H1 (cell line): ENCODE results near the gene TRIM47. TPM values are rescaled to one million over a fixed set of nuclear protein-coding genes. Genes with fewer than 3 reads are reported as not detected.

Experiments
- CTCF ChIA-PET: fragments of 300-600 bp; sonication (Branson Sonifier 250); formaldehyde crosslinking; loops from one replicate; lab custom pipeline; 2021; ENCODE audit not compliant: partially characterized antibody; lab: Charles Lee
- POLR2A ChIA-PET: fragments of 300-600 bp; sonication (Branson Sonifier 250); formaldehyde crosslinking; loops from one replicate; lab custom pipeline; 2021; ENCODE audit warnings: inconsistent platforms; ENCODE audit not compliant: partially characterized antibody; lab: Charles Lee
- DNase-seq, 2 experiments: peaks; one replicate each; pipeline versions ENCODE4 v3.0.0 to v3.0.0-alpha.2; 2010 to 2022; ENCODE audit warnings: low spot score in 2 of 2, low read depth in 1 of 2, mixed read lengths in 1 of 2
- FAIRE-seq: peaks from 2 replicates; lab custom pipeline; 2011; peaks lifted over from hg19 to GRCh38; lab: Jason Lieb, UNC
- H2AFZ ChIP-seq: 2 replicates; pipeline ENCODE4 v1.8.1; 2012; ENCODE audit warnings: low read length, inconsistent platforms
- H2AK5ac ChIP-seq: 2 replicates; pipeline ENCODE4 v1.6.1; 2013; ENCODE audit warnings: low read depth, low read length
- H2BK120ac ChIP-seq: replicated peaks from 2 replicates; pipeline ENCODE3; 2013; ENCODE audit warnings: low read depth, low read length, inconsistent platforms
- H2BK12ac ChIP-seq: 2 replicates; pipeline ENCODE4 v1.6.1; 2013; ENCODE audit warnings: low read depth, low read length
- H2BK15ac ChIP-seq: 2 replicates; pipeline ENCODE4 v1.6.1; 2013; ENCODE audit warnings: low read length
- H2BK20ac ChIP-seq: 2 replicates; pipeline ENCODE4 v1.6.1; 2013; ENCODE audit warnings: low read length
- H2BK5ac ChIP-seq: 2 replicates; pipeline ENCODE4 v1.6.1; 2013; ENCODE audit warnings: low read depth, low read length
- H3K14ac ChIP-seq: 2 replicates; pipeline ENCODE4 v1.6.1; 2013; ENCODE audit warnings: inconsistent platforms; ENCODE audit not compliant: insufficient read length
- H3K18ac ChIP-seq: 2 replicates; pipeline ENCODE4 v1.6.1; 2013; ENCODE audit warnings: low read length; ENCODE audit errors: extremely low read depth
- H3K23ac ChIP-seq: 2 replicates; pipeline ENCODE4 v1.6.1; 2013; ENCODE audit warnings: inconsistent platforms; ENCODE audit not compliant: insufficient read length
- H3K23me2 ChIP-seq: 2 replicates; pipeline ENCODE4 v1.6.1; 2013; ENCODE audit warnings: low read depth, low read length
- H3K27ac ChIP-seq: 2 replicates; pipeline ENCODE4 v1.6.1; 2011; ENCODE audit warnings: low read depth, low read length, inconsistent platforms
- H3K27me3 ChIP-seq, 4 experiments: replicated peaks in 1 of 4; 1 replicate in 1 of 4; 2 replicates in 3 of 4; pipeline versions ENCODE4 v1.6.1 to v1.8.1; 2011 to 2013; ENCODE audit warnings: low read length in 3 of 4, mild to moderate bottlenecking in 3 of 4, inconsistent platforms in 2 of 4, mixed read lengths in 2 of 4, moderate library complexity in 1 of 4; ENCODE audit not compliant: control insufficient read depth in 3 of 4, insufficient read depth in 3 of 4; ENCODE audit errors: extremely low read depth in 1 of 4
- H3K36me3 ChIP-seq, 4 experiments: 2 replicates each; pipeline versions ENCODE4 v1.6.1 to v1.8.1; 2011 to 2013; ENCODE audit warnings: mild to moderate bottlenecking in 4 of 4, low read length in 3 of 4, moderate library complexity in 2 of 4, control low read depth in 1 of 4, inconsistent platforms in 1 of 4; ENCODE audit not compliant: insufficient read depth in 4 of 4, control insufficient read depth in 2 of 4
- H3K4ac ChIP-seq: replicated peaks from 2 replicates; pipeline ENCODE3; 2013; ENCODE audit warnings: low read length, low read depth, mixed read lengths, inconsistent platforms; ENCODE audit not compliant: insufficient read length
- H3K4me1 ChIP-seq, 4 experiments: replicated peaks in 1 of 4; 1 replicate in 1 of 4; 2 replicates in 3 of 4; pipeline versions ENCODE4 v1.6.1 to v1.8.1; 2011 to 2013; ENCODE audit warnings: low read length in 3 of 4, inconsistent platforms in 2 of 4, mixed read lengths in 1 of 4; ENCODE audit not compliant: insufficient read depth in 4 of 4, control insufficient read depth in 3 of 4
- H3K4me2 ChIP-seq, 2 experiments: 2 replicates each; pipeline versions ENCODE4 v1.6.1 to v1.8.1; 2011 to 2013; ENCODE audit warnings: low read depth in 2 of 2, low read length in 2 of 2, control low read depth in 1 of 2, inconsistent platforms in 1 of 2, mild to moderate bottlenecking in 1 of 2; ENCODE audit not compliant: insufficient read depth in 1 of 2
- H3K4me3 ChIP-seq, 4 experiments: fragments of 200-600, 300-600 bp in 1 of 4; sonication (generic), shearing (Covaris generic), sonication (Bioruptor Twin) in 1 of 4; 2 replicates each; pipeline versions ENCODE4 v1.5.1 to v1.8.1; 2011 to 2016; ENCODE audit warnings: low read length in 4 of 4, low read depth in 3 of 4, control low read depth in 2 of 4, inconsistent platforms in 2 of 4, mild to moderate bottlenecking in 2 of 4, mixed read lengths in 1 of 4, moderate library complexity in 1 of 4; ENCODE audit not compliant: insufficient read depth in 2 of 4; ENCODE audit errors: extremely low read depth in 1 of 4
- H3K56ac ChIP-seq: replicated peaks from 2 replicates; pipeline ENCODE3; 2013; ENCODE audit warnings: low read depth, mild to moderate bottlenecking, mixed read lengths, low read length, inconsistent platforms; ENCODE audit not compliant: insufficient read length
- H3K79me1 ChIP-seq: 2 replicates; pipeline ENCODE4 v1.6.1; 2013; ENCODE audit warnings: low read depth, low read length, control low read depth
- H3K79me2 ChIP-seq, 2 experiments: 2 replicates each; pipeline versions ENCODE4 v1.6.1 to v1.8.1; 2012 to 2013; ENCODE audit warnings: low read length in 2 of 2, mild to moderate bottlenecking in 2 of 2, inconsistent platforms in 1 of 2; ENCODE audit not compliant: insufficient read depth in 2 of 2, control insufficient read depth in 1 of 2
- H3K9ac ChIP-seq, 4 experiments: replicated peaks in 1 of 4; 1 replicate in 1 of 4; 2 replicates in 3 of 4; pipeline versions ENCODE4 v1.6.1 to v1.8.1; 2011 to 2013; ENCODE audit warnings: low read depth in 3 of 4, low read length in 3 of 4, control low read depth in 2 of 4, mild to moderate bottlenecking in 2 of 4, moderate library complexity in 2 of 4, inconsistent platforms in 1 of 4; ENCODE audit errors: extremely low read depth in 1 of 4
- H3K9me3 ChIP-seq, 2 experiments: 2 replicates each; pipeline versions ENCODE4 v1.6.1 to v1.8.1; 2012 to 2013; ENCODE audit warnings: mild to moderate bottlenecking in 2 of 2, moderate library complexity in 2 of 2, control low read depth in 1 of 2, inconsistent platforms in 1 of 2, low read depth in 1 of 2, low read length in 1 of 2, mixed read lengths in 1 of 2; ENCODE audit not compliant: insufficient read depth in 2 of 2
- H4K20me1 ChIP-seq, 2 experiments: replicated peaks in 1 of 2; 2 replicates each; pipeline versions ENCODE3 to v1.8.1; 2011 to 2013; ENCODE audit warnings: inconsistent platforms in 2 of 2, low read length in 2 of 2, mild to moderate bottlenecking in 1 of 2; ENCODE audit not compliant: insufficient read depth in 2 of 2, control insufficient read depth in 1 of 2
- H4K5ac ChIP-seq: 2 replicates; pipeline ENCODE4 v1.6.1; 2013; ENCODE audit warnings: low read length, low read depth, mixed read lengths, inconsistent platforms; ENCODE audit not compliant: insufficient read length
- H4K8ac ChIP-seq: 2 replicates; pipeline ENCODE4 v1.8.0; 2013; ENCODE audit warnings: mild to moderate bottlenecking, moderate library complexity, low read length, inconsistent platforms; ENCODE audit not compliant: insufficient read depth; ENCODE audit errors: extremely low read depth
- H4K91ac ChIP-seq: replicated peaks from 2 replicates; pipeline ENCODE3; 2013; ENCODE audit warnings: low read length, mixed read lengths, inconsistent platforms; ENCODE audit not compliant: insufficient read length
- ASH2L ChIP-seq: fragments of 200-600, 300-600 bp; sonication (generic); IDR thresholded peaks from one replicate; pipeline ENCODE4 v1.7.1; 2017; ENCODE audit warnings: low read length
- BCL11A ChIP-seq, 2 experiments: IDR thresholded peaks; one replicate each; pipeline ENCODE4 v1.6.1; 2011; ENCODE audit warnings: low read depth in 2 of 2, low read length in 2 of 2, mild to moderate bottlenecking in 2 of 2
- CBX5 ChIP-seq: fragments of 300-800, 300-1000 bp; sonication (generic); IDR thresholded peaks from 2 replicates; pipeline ENCODE4 v1.7.1; 2016; ENCODE audit warnings: antibody characterized with exemption, low read length, low read depth
- CHD2 ChIP-seq: IDR thresholded peaks from 2 replicates; pipeline ENCODE4 v1.6.1; 2012; ENCODE audit warnings: low read length, improper control_type of control experiment
- CREB1 ChIP-seq: IDR thresholded peaks from 2 replicates; pipeline ENCODE4 v1.6.1; 2012; ENCODE audit warnings: inconsistent platforms
- HDAC6 ChIP-seq: IDR thresholded peaks from one replicate; pipeline ENCODE4 v1.7.1; 2012; ENCODE audit warnings: low read depth, mild to moderate bottlenecking, inconsistent platforms, low read length, moderate library complexity
- RNF2 ChIP-seq: fragments of 200-900, 300-1000 bp; sonication (generic); IDR thresholded peaks from 2 replicates; pipeline ENCODE4 v1.7.1; 2016; ENCODE audit warnings: borderline replicate concordance, low read depth, mild to moderate bottlenecking, antibody characterized with exemption, low read length; ENCODE audit not compliant: poor library complexity, severe bottlenecking; ENCODE audit errors: missing control alignments
- SIRT6 ChIP-seq: IDR thresholded peaks from one replicate; pipeline ENCODE4 v1.7.1; 2012; ENCODE audit warnings: low read length, inconsistent platforms
- SP4 ChIP-seq: IDR thresholded peaks from 2 replicates; pipeline ENCODE4 v1.6.1; 2012; ENCODE audit warnings: low read length, inconsistent platforms
- YY1 ChIP-seq: IDR thresholded peaks from 2 replicates; pipeline ENCODE4 v1.6.1; 2011; ENCODE audit warnings: low read depth, mild to moderate bottlenecking, low read length
- WGBS, 2 experiments: shearing (Covaris generic) in 1 of 2; methylation state at CpG; one replicate each; pipeline versions ENCODE4 v1.1.6 to v1.1.7; 2013 to 2015; ENCODE audit warnings: low lambda C conversion rate in 2 of 2, mixed read lengths in 2 of 2, inconsistent platforms in 1 of 2, low coverage in 1 of 2, missing lambda C conversion rate in 1 of 2; ENCODE audit not compliant: insufficient replicate concordance in 2 of 2, insufficient coverage in 1 of 2, insufficient read length in 1 of 2; ENCODE audit errors: extremely low coverage in 1 of 2, missing lambda C conversion rate in 1 of 2; 5-methylcytosine and 5-hydroxymethylcytosine counted together
- polyA plus RNA-seq, 7 experiments: library from polyadenylated mRNA; depleted of rRNA in 3 of 7; stranded (reverse) in 5 of 7; unstranded in 2 of 7; fragments of >200 nt in 5 of 7; fragments of 200-250 nt in 2 of 7; gene quantifications; 1 replicate in 5 of 7; 2 replicates in 1 of 7; 4 replicates in 1 of 7; pipeline versions ENCODE4 v1.2.1 to v1.2.3, GENCODE V29; 2011 to 2013; ENCODE audit warnings: missing spikeins in 2 of 7, mixed read lengths in 2 of 7
- total RNA-seq: library from RNA; stranded (reverse); fragmentation: NEBNext Ultra II Directional; extraction: Animal tissue kit (Norgen Biotek cat#: 25700); gene quantifications from 2 replicates; pipeline ENCODE4 v1.2.1, GENCODE V29; 2021
- TF ChIP-seq, protein P1 (sequence below): IDR thresholded peaks from 2 replicates; pipeline ENCODE4 v1.6.1; 2012; ENCODE audit warnings: low read length, inconsistent platforms

TRIM47 gene
- total and polyA plus RNA-seq, 2 of the 8 experiments (the other 6 are each of a cell fraction or from before 2014, with no cell fraction given): 6.3 to 6.4 TPM

DNA sequence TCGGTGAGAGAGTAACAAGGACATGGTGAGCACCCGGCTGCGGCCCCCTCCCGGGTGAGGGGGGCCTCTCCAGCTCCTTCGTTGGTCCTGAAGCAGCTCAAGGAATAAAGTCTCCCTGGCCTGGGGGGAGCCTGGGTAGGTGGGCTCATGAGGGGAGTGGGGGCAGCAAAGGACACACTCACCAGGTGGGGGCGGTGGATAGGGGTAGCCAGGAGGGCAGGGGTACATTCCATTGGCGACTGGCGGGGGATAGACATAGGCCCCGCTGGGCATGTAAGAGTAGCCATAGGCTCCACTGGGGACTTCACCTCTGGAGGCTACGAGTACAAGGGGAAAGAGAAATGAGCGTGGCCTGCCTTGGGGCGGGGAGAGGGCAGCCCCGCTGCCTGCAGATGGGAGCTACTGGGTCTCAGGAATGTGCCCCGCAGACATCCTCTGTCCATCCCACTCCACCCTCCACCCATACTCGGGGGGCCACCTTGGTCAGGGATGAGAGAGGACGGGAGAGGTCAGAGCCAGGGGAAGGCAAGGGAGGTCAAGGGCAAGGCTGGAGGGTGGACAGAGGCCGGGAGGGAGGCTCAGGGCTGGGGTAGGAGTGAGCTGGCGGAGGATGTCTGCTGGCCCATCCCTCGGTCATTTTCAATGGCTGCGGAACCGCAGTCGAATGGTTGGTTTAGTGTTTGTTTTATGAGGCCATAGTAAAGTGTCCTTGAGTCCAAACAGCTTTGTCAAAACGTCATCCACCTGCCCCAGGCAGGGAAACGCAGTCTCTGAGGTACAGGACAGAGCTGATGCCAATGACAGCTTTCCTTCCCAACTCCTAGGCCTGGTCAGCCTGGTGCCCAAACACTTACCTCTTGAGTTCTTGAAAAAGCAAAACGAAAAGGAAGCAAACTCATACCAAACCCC lies 30.5 kb downstream of the TRIM47 start:
- Histone ChIP-seq H2BK15ac (no peak overlapping the region), H4K91ac (no peak overlapping the region), H3K4me2 (no peak overlapping the region), H3K23me2 (no peaks in the 10 kb centered on the region), H2BK120ac (no peak overlapping the region), H2BK5ac (no peak overlapping the region), H3K79me2 (no peaks in the 10 kb centered on the region), H3K9me3 (no peaks in the 10 kb centered on the region), H2AK5ac (no peak overlapping the region), H4K8ac (no peak overlapping the region; the same call in 1 of the 2 replicates), H3K36me3 (peaks cover 7 to 36% (median 28%) of the 10 kb centered on the region in 4 experiments), H3K27ac (no peak overlapping the region), H3K9ac (no peak overlapping the region), H3K27me3 (no peaks in the 10 kb centered on the region), H3K18ac (no peak overlapping the region), H3K4me1 (peaks cover 0 to 8% (median 6%) of the 10 kb centered on the region in 4 experiments; a peak in 4 of 7 replicates), H3K4me3 (no peak overlapping the region), H3K4ac (no peak overlapping the region), H3K14ac (no peak overlapping the region), H3K56ac (no peak overlapping the region), H2BK12ac (no peak overlapping the region), H4K5ac (no peak overlapping the region), H2BK20ac (no peak overlapping the region), H2AFZ (no peak overlapping the region), H3K23ac (no peak overlapping the region), H3K79me1 (no peaks in the 10 kb centered on the region), H4K20me1 (peaks cover 4 to 5% of the 10 kb centered on the region in 2 experiments)
- CTCF ChIA-PET: interaction anchor here (0.7 to 27.2 kb wide), 24 partner anchors 11 to 245 kb away, joined by 3 to 563 read pairs (median 4); partner anchors contain the start of genes MRPL38, UNK and WBP2
- FAIRE-seq: no peak
- WGBS, 2 experiments: 89% methylated on average over 25 of the region's 25 CpGs; no CpG with 5 or more reads in 1 of the 2 experiments
- POLR2A ChIA-PET: interaction anchor here (0.5 to 4.3 kb wide), 10 partner anchors 8 to 1132 kb away, joined by 3 to 28 read pairs (median 4); partner anchors contain the start of gene WBP2
- DNase-seq: no peak
- TF ChIP-seq SP4 (no peak), SIRT6 (no peak), CBX5 (no peak), BCL11A (IDR thresholded peaks at IDR 0.05; ENCODE audit: low read depth in 2 of 2, low read length in 2 of 2) (no peak), CREB1 (no peak), RNF2 (no peak), YY1 (no peak), ASH2L (no peak), HDAC6 (no peak), CHD2 (no peak)
- TF ChIP-seq, protein P1, sequence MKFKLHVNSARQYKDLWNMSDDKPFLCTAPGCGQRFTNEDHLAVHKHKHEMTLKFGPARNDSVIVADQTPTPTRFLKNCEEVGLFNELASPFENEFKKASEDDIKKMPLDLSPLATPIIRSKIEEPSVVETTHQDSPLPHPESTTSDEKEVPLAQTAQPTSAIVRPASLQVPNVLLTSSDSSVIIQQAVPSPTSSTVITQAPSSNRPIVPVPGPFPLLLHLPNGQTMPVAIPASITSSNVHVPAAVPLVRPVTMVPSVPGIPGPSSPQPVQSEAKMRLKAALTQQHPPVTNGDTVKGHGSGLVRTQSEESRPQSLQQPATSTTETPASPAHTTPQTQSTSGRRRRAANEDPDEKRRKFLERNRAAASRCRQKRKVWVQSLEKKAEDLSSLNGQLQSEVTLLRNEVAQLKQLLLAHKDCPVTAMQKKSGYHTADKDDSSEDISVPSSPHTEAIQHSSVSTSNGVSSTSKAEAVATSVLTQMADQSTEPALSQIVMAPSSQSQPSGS: no peak
